SH-SY5Y (cell line): ENCODE data around the gene MRPL51.

ENCODE experiments used
- GATA2 ChIP-seq: IDR thresholded peaks from 2 replicates; pipeline ENCODE4 v1.6.1; 2011; ENCODE audit warnings: mild to moderate bottlenecking, low read depth, low read length
- GATA3 ChIP-seq: IDR thresholded peaks from 2 replicates; pipeline ENCODE4 v1.6.1; 2011; ENCODE audit warnings: low read depth, mild to moderate bottlenecking, low read length, moderate library complexity

DNA sequence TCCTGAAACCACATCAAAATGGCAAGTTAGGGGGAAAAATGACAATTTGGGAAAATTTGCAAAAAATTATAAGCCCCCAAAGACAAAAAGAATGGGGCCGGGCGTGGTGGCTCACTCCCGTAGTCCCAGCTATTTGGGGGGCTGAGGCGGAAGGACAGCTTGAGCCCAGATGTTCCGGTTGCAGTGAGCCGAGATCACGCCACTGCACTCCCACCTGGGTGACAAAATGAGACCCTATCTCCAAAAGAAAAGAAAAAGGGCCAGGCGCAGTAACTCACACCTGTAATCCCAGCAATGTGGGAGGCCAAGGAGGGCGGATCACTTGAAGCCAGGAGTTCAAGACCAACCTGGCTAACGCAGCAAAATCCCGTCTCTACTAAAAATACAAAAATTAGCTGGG is 20.6 kb downstream of the MRPL51 start:
- TF ChIP-seq GATA3 (no peak), GATA2 (no peak)
